Common myeloid progenitor, CD34-positive (primary cell): ENCODE data around the gene PDE8A.

Source experiments
- CTCF ChIA-PET: fragments of 350-600 bp; sonication (Branson Sonifier 250); formaldehyde crosslinking; loops from one replicate; lab custom pipeline; 2021; ENCODE audit warnings: antibody characterized with exemption; lab: Charles Lee
- POLR2A ChIA-PET: fragments of 350-600 bp; sonication (Branson Sonifier 250); formaldehyde crosslinking; loops from one replicate; lab custom pipeline; 2021; ENCODE audit warnings: antibody characterized with exemption; lab: Charles Lee
- DNase-seq, 3 donors: peaks; one replicate each; pipeline versions ENCODE4 v3.0.0 to v3.0.0-alpha.2; 2013
- H3K27ac ChIP-seq, 2 experiments: 1 replicate in 1 of 2; 2 replicates in 1 of 2; pipeline ENCODE4 v1.7.0; 2013; ENCODE audit warnings: inconsistent platforms in 2 of 2, low read length in 2 of 2, mild to moderate bottlenecking in 2 of 2, low read depth in 1 of 2, moderate library complexity in 1 of 2; ENCODE audit not compliant: severe bottlenecking in 2 of 2, insufficient read depth in 1 of 2, poor library complexity in 1 of 2
- H3K27me3 ChIP-seq, 5 experiments: replicated peaks in 2 of 5; 1 replicate in 3 of 5; 2 replicates in 2 of 5; pipeline versions ENCODE4 v1.6.1 to v1.7.0; 2013; ENCODE audit warnings: low read length in 4 of 5, mild to moderate bottlenecking in 2 of 5, moderate library complexity in 2 of 5, inconsistent platforms in 1 of 5; ENCODE audit not compliant: insufficient read depth in 5 of 5, control insufficient read depth in 4 of 5
- H3K36me3 ChIP-seq, 4 experiments: 1 replicate in 2 of 4; 2 replicates in 2 of 4; pipeline versions ENCODE4 v1.6.1 to v1.7.0; 2013; ENCODE audit warnings: low read length in 3 of 4, control low read depth in 1 of 4, mild to moderate bottlenecking in 1 of 4; ENCODE audit not compliant: control insufficient read depth in 4 of 4, insufficient read depth in 4 of 4
- H3K4me1 ChIP-seq, 4 experiments: 1 replicate in 3 of 4; 2 replicates in 1 of 4; pipeline versions ENCODE4 v1.6.1 to v1.7.1; 2013; ENCODE audit warnings: low read length in 3 of 4, mild to moderate bottlenecking in 3 of 4, control low read depth in 1 of 4, inconsistent platforms in 1 of 4, moderate library complexity in 1 of 4; ENCODE audit not compliant: control insufficient read depth in 4 of 4, insufficient read depth in 4 of 4; ENCODE audit errors: control extremely low read depth in 1 of 4
- H3K4me3 ChIP-seq, 7 experiments: 1 replicate in 4 of 7; 2 replicates in 3 of 7; pipeline versions ENCODE4 v1.5.1 to v1.7.0; 2013; ENCODE audit warnings: mild to moderate bottlenecking in 7 of 7, low read length in 6 of 7, moderate library complexity in 6 of 7, inconsistent platforms in 2 of 7, low read depth in 2 of 7, control low read depth in 1 of 7; ENCODE audit not compliant: insufficient read depth in 4 of 7, control insufficient read depth in 1 of 7; ENCODE audit errors: extremely low read depth in 1 of 7
- H3K9me3 ChIP-seq, 5 experiments: 1 replicate in 4 of 5; 2 replicates in 1 of 5; pipeline versions ENCODE4 v1.6.1 to v1.7.1; 2013; ENCODE audit warnings: low read length in 4 of 5, mild to moderate bottlenecking in 2 of 5, inconsistent platforms in 1 of 5, low read depth in 1 of 5, moderate library complexity in 1 of 5; ENCODE audit not compliant: control insufficient read depth in 4 of 5, insufficient read depth in 2 of 5; ENCODE audit errors: control extremely low read depth in 1 of 5
- WGBS: methylation state at CpG from one replicate; pipeline ENCODE4 v1.1.5; 2013; ENCODE audit not compliant: insufficient coverage; 5-methylcytosine and 5-hydroxymethylcytosine counted together

PDE8A gene

DNA sequence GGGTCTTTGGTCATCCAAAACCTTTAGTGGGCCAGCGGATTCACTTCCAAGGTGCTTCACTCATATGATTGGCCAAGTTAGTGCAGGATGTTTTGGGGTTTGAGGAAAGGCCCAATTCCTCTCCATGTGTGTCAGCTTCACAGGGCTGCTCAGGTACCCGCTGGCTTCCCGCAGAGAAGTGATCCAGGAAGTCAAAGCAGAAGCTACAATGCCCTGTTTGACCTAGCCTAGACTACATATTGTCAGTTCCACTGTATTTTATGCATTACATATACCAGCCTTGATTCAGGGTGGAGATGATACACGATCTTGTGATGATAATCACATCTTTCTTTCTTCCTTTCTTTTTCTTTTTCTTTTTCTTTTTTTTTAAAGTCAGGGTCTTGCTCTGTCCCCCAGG, 32.1 kb downstream of the PDE8A start:
- H3K36me3 ChIP-seq, result no peaks in the 10 kb centered on the region
- 92% methylated on average over 2 of the region's 4 CpGs for WGBS
- POLR2A ChIA-PET, result no interaction called here

DNA sequence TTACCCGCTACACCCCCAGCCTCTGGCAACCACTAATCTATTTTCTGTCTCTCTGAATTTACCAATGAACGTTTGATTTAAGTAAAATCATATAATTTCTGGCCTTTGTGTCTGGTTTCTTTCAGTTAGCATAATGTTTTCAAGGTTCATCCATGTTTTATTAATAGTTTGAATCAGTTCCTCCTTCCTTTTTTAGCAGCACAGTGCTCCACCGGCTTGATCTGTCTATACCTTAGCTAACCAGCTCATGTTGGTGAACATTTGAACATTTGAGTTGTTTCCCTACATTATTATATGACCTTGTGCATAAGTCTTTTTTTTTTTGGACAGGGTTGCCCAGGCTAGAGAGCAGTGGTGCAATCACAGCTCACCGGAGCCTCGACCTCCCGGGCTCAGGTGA, 33.3 kb downstream of the PDE8A start:
- Histone ChIP-seq H3K27ac (no peak overlapping the region), H3K27me3 (no peaks in the 10 kb centered on the region), H3K4me1 (peaks cover 12 to 13% (median 12%) of the 10 kb centered on the region in 4 experiments), H3K4me3 (no peak overlapping the region), H3K9me3 (no peaks in the 10 kb centered on the region), H3K36me3 (no peaks in the 10 kb centered on the region)
- 100% methylated on average over 3 of the region's 6 CpGs for WGBS
- CTCF ChIA-PET, result interaction anchor here (0.6 kb wide), 1 partner anchor 805 kb away, joined by 3 read pairs; no protein-coding TSS in a partner anchor
- DNase-seq, result no peak
- POLR2A ChIA-PET, result interaction anchor here (0.6 kb wide), 1 partner anchor 47 kb away, joined by 3 read pairs; no protein-coding TSS in a partner anchor

More for the DNA sequence above, 32.1 kb downstream of the PDE8A start:
- H3K27me3 ChIP-seq, result no peaks in the 10 kb centered on the region
- H3K4me1 ChIP-seq, result peaks cover 13 to 22% (median 15%) of the 10 kb centered on the region in 4 experiments
- no peak overlapping the region for H3K27ac ChIP-seq
- DNase-seq, result no peak
- CTCF ChIA-PET, result interaction anchor here (1.1 kb wide), 1 partner anchor 8 kb away, joined by 3 read pairs; no protein-coding TSS in a partner anchor
- no peak overlapping the region for H3K4me3 ChIP-seq
- H3K9me3 ChIP-seq, result no peaks in the 10 kb centered on the region

DNA sequence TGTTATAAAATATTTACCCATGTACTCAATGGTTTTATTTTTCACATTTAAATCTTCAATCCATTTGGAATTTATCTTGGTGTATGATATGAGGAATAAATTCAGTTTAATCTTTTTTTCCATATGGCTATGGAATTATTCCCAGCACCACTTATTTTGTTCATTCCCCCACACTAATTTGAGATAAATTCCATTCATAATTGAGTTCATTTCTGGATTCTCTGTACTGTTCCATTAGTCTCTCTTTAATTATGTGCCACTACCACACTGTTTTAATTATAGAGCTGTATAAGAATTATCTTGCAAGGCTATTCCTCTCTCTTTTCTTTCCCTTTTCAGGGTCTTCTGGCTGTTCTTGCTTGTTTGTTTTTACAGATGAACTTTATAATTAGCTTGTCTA, 34.6 kb downstream of the PDE8A start:
- Histone ChIP-seq H3K27me3 (no peaks in the 10 kb centered on the region), H3K4me1 (peaks cover 0 to 2% (median 0%) of the 10 kb centered on the region in 4 experiments), H3K36me3 (no peaks in the 10 kb centered on the region), H3K9me3 (no peaks in the 10 kb centered on the region), H3K4me3 (no peak overlapping the region), H3K27ac (no peak overlapping the region)
- ChIA-PET POLR2A (no interaction called here), CTCF (no interaction called here)
- DNase-seq, result no peak

DNA sequence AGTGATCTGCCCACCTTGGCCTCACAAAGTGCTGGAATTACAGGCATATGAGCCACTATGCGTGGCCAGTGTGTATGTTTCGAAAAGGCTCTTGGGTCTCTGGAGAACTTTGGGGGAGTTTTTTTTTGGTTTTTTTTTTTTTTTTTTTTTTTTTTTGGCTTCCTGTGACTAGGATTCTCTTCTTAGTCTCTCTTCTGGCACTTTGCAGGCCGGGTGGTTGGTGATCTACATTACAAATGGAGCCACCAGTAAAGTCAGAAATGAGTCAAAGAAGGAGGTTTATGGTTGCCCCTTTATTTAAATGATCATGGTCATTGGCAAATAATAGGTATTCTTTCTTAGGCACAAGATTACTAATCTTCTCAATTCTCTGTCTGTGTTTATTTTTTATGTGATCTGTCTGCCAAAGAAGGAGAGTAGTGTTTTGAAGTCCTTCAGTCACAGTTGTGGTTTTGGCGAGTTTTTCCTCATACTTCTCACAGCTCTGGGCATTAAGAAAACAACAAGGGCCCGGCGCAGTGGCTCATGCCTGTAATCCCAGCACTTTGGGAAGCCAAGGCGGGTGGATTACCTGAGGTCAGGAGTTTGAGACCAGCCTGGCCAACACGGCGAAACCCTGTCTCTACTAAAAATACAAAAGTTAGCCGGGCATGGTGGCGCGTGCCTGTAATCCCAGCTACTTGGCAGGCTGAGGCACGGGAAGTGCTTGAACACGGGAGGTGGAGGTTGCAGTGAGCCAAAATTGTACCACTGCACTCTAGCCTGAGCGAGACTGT, 38.3 kb downstream of the PDE8A start:
- no peaks in the 10 kb centered on the region for H3K36me3 ChIP-seq
- ChIA-PET CTCF (interaction anchor here (1.3 kb wide), 1 partner anchor 18 kb away, joined by 3 read pairs; no protein-coding TSS in a partner anchor), POLR2A (no interaction called here)
- H3K4me3 ChIP-seq, result no peak overlapping the region
- H3K27ac ChIP-seq, result no peak overlapping the region
- 84% methylated on average over 12 of the region's 15 CpGs for WGBS
- DNase-seq, result no peak
- H3K9me3 ChIP-seq, result no peaks in the 10 kb centered on the region
- H3K4me1 ChIP-seq, result peaks cover 0 to 2% (median under 1%) of the 10 kb centered on the region in 4 experiments
- no peaks in the 10 kb centered on the region for H3K27me3 ChIP-seq

DNA sequence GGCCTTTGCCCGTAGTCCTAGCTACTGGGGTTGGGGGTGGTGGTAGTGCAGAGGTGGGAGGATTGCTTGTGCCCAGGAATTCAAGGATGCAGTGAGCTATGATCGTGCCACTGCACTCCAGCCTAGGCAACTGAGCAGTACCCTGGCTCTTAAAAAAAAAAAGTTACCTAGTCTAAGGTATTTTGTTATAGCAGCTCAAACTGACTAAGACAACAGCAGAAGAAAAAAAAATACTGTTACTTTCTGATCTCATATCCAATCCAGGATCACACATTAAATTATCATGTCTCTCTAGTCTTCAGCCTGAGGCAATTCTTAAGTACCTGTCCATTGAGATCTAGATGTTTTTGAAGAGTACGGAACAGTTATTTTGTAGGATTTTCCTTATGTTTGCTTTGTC, 39.8 kb downstream of the PDE8A start:
- POLR2A ChIA-PET, result interaction anchor here (0.6 kb wide), 2 partner anchors 66 to 148 kb away, joined by 3 read pairs; no protein-coding TSS in a partner anchor
- H3K36me3 ChIP-seq, result no peaks in the 10 kb centered on the region
- H3K27ac ChIP-seq, result no peak overlapping the region
- no peaks in the 10 kb centered on the region for H3K9me3 ChIP-seq
- WGBS, result 100% methylated on average over 1 of the region's 3 CpGs
- CTCF ChIA-PET, result interaction anchor here (0.7 to 1.3 kb wide), 3 partner anchors 16 to 25 kb away, joined by 3 read pairs; no protein-coding TSS in a partner anchor
- no peaks in the 10 kb centered on the region for H3K27me3 ChIP-seq
- no peak overlapping the region for H3K4me3 ChIP-seq
- DNase-seq, result no peak
- H3K4me1 ChIP-seq, result peaks cover 0 to 2% (median 0%) of the 10 kb centered on the region in 4 experiments

DNA sequence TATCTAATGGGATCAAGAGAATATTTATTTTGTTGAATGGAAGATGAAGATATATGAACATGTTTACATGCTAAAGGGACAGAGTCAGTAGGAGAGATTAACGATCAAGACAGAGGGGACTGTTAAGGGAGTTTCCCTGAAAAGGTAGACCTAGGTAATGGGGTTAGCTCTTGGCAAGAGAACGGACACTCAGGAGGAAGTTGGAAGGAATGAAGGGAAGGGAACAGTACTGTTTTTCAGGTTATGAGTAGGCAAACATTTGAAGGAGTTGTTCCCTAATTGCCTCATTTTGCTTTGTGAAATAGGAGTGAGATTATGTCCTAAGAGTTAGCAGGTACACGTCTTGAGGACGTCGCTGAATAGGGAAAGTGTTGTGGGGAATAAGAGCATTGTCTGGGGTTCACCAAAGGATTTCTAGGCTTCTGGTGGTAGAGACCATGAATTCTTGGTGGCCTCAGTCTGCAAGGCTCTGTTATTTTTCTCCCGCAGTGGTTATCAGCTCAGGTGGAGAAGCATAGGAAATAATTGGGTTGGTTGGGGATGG, 41.3 kb downstream of the PDE8A start:
- ChIA-PET CTCF (interaction anchor here (1.2 kb wide), 1 partner anchor 23 kb away, joined by 3 read pairs; no protein-coding TSS in a partner anchor), POLR2A (interaction anchor here (0.7 kb wide), 1 partner anchor 124 kb away, joined by 3 read pairs; no protein-coding TSS in a partner anchor)
- H3K36me3 ChIP-seq, result no peaks in the 10 kb centered on the region
- H3K4me3 ChIP-seq, result no peak overlapping the region
- H3K27me3 ChIP-seq, result no peaks in the 10 kb centered on the region
- no peak for DNase-seq
- 99% methylated on average over 4 of the region's 6 CpGs for WGBS
- no peak overlapping the region for H3K27ac ChIP-seq
- H3K4me1 ChIP-seq, result peaks cover 0 to 8% (median 0%) of the 10 kb centered on the region in 4 experiments
- no peaks in the 10 kb centered on the region for H3K9me3 ChIP-seq
